HG03354 (cell line): ENCODE data around the gene SAAL1.
"Not testable (repeated sequence)": the region's sequence is repeated elsewhere in the genome, so short reads cannot be mapped to it uniquely, and the experiment has no call there.

Experiments used
- ATAC-seq: cut with Tn5 transposase; IDR thresholded peaks from one replicate; pipeline ENCODE4 v1.9.1; 2021; ENCODE audit warnings: mild to moderate bottlenecking; ENCODE audit not compliant: unreplicated experiment, poor library complexity, severe bottlenecking

SAAL1 gene, protein sequence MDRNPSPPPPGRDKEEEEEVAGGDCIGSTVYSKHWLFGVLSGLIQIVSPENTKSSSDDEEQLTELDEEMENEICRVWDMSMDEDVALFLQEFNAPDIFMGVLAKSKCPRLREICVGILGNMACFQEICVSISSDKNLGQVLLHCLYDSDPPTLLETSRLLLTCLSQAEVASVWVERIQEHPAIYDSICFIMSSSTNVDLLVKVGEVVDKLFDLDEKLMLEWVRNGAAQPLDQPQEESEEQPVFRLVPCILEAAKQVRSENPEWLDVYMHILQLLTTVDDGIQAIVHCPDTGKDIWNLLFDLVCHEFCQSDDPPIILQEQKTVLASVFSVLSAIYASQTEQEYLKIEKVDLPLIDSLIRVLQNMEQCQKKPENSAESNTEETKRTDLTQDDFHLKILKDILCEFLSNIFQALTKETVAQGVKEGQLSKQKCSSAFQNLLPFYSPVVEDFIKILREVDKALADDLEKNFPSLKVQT

DNA sequence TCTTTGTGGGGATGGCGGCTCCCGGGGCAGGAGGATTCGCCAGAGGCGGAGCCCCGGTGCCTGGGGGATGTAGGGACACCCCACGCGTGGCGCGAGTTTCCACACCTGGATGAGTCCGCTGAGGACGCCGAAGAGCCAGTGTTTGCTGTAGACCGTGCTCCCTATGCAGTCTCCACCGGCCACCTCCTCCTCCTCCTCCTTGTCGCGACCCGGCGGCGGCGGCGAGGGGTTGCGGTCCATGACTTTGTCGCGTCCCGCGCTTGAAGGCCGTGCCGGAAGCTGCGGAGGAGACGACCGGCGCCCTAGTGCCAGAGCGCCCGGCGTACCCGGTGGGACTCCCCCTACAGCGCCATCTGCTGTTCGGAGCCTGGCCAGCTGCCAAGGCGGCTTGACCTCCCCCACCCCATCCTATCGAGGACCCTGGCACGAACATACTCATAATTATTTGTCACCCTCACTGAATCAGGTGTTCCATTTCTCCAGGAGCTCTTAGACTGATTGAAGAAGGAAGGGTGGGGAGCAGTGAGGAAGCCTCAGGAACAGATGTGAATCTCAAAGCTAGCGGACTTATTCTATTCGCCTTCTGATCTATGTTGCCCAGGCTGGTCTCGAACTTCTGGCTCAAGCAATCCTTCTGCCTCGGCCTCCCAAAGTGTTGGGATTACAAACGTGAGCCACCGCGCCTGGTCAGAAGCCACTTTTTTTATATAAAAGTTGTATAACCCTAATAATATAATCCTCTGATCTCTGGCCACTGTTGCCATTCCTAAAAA lies at the start of gene SAAL1:
Gene SAAL1 (minus strand): TSS at position 281 of the 773 bp plus-strand sequence. CDS start 41 bp downstream, at position 240.
- peak; percentile 97 for ATAC-seq

DNA sequence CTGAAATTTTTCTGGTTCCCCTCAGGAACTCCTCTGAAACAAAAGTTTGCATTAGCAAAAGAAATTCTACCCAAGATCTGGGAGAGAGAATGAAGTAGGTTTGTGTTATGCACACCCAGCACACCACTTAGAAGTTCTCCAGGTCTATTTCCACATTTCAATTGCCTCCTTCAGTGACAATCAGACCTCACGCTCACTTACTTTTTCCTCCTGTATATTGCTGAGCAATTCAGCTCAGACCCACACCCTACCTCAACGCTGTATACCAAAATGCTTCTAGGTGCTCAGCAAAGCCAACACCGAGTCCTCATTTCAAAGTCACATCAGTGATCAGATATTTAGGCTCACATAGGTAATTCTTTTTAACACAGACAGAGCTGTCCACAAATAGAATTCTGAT lies 45.7 kb upstream of the SAAL1 start:
- ATAC-seq = no peak

GRCh38 chr11:18145837-18146236 lies 40.0 kb upstream of the SAAL1 start:
- ATAC-seq = no peak

DNA sequence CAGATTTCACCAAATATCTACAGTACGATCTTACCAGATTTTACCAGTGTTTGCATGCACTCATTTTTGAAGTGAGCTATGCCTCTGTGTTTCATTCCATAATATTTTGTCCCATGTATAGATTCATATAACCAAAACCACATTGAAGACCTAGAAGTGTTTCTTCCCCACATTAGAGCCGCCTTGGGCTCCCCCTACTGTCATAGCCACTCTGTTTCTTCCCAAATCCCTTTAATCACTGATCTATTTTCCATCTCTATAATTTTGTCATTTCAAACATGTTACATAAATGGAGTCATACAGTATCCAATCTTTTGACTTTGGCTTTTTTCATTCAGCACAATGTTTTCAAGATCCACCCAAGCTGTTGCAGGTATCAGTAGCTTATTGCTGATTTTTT lies 39.1 kb upstream of the SAAL1 start:
- no peak for ATAC-seq

GRCh38 chr11:18144243-18144642 lies 38.4 kb upstream of the SAAL1 start:
- ATAC-seq = no peak

DNA sequence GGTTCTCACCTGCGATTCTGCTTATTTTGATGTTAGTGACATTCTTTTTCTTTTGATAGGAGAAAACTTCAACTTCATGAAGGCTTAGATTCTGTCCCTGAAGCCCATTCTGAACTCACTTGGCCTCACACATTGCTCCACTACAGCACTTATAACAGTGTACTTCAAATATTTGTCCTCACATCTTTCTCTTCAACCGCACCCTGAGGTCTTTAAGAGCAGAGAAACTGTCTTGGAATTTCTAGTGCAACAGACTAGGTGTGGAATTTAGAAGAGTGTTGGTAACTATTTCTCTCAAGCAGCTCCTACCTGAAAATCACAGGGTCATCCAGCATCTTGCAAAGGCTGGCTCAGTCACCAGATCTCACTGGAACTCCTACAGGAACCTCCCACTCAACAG lies 34.3 kb upstream of the SAAL1 start:
- ATAC-seq = no peak

DNA sequence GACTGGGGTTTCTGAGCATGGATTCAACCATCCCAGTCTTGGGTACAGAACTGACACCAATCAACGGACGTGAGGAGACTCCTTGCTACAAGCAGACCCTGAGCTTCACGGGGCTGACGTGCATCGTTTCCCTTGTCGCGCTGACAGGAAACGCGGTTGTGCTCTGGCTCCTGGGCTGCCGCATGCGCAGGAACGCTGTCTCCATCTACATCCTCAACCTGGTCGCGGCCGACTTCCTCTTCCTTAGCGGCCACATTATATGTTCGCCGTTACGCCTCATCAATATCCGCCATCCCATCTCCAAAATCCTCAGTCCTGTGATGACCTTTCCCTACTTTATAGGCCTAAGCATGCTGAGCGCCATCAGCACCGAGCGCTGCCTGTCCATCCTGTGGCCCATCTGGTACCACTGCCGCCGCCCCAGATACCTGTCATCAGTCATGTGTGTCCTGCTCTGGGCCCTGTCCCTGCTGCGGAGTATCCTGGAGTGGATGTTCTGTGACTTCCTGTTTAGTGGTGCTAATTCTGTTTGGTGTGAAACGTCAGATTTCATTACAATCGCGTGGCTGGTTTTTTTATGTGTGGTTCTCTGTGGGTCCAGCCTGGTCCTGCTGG lies 31.4 kb upstream of the SAAL1 start:
- no peak for ATAC-seq

GRCh38 chr11:18135308-18135707 lies 29.4 kb upstream of the SAAL1 start:
- ATAC-seq = no peak

DNA sequence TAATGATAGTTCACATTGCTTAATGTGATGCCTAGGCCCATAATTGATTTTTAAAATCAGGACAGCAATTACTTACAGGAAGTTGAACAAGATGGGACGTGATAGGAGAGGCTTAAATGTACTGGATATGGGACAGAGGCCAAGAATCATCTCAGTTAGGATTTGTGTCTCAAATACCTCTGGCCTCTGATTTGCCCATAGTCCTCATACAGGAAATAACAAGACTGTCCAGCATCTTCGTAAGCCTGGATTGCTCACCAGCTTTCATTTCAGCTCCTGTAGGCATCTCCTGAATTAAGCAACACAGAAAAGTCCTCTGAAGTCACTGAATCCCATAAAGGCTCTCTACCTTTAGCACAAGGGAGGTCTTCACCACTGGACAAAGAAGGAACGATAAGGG lies 26.5 kb upstream of the SAAL1 start, which contains the start of gene MRGPRX3:
Gene MRGPRX3 (plus strand): TSS at position 231 of the 400 bp plus-strand sequence. CDS start 4,632 bp downstream, outside the sequence.
- no peak for ATAC-seq

DNA sequence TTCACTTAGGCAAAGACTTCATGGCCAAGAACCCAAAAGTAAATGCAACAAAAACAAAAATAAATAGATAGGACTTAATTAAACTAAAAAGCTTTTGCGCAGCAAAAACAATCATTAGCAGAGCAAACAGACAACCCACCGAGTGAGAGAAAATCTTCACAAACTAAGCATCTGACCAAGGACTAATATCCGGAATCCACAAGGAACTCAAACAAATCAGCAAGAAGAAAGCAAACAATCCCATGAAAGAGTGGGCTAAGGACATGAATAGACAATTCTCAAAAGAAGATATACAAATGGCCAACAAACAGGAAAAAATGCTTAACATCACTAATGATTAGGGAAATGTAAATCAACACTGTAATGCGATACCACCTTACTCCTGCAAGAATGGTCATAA lies 25.2 kb upstream of the SAAL1 start:
- ATAC-seq = not testable (repeated sequence)

- ATAC-seq = not testable (repeated sequence)
These were observed 15.5 kb upstream of the SAAL1 start for GRCh38 chr11:18121331-18121828.

DNA sequence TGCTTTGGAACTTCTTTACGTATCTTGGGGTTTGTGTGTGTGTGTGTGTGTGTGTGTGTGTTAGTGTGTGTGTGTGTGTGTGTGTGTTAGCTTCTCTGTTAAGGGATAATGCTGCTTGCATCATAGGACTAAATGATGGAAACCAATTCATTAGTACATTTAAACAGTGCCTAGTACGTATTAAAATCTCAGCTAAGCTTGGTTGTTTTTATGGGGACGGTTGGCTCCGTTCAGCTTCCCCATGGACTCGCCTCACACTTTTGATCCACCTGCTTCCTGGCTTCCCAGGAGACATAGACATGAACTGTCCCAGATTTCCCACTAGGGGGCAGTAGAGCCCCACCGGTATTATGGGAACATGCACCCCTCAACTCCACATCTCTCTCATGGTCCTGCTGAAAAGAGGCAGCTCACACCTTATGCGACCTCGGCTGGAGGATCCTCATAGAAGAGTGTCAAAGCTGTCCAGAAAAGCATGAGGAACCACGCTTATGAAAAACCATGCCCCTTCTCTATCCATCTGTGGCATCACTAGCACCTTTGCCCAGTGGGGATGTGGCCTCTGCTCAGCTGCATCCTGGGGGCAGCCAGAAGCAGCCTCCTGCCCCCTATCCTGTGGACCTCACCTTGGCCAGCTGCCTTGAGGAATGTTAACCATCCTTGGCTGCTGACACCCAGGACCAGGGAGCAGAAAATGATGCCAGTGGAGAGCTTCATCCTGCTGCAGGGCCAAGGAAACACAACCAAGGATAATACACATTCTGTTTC lies 9.7 kb upstream of the SAAL1 start:
- ATAC-seq = peak; percentile 89

- ATAC-seq = no peak
These were observed 5.1 kb upstream of the SAAL1 start for GRCh38 chr11:18111005-18111404.

- ATAC-seq = no peak
These were observed 2.4 kb upstream of the SAAL1 start for GRCh38 chr11:18108254-18108653.

- ATAC-seq = no peak
These were observed 806 bp upstream of the SAAL1 start for GRCh38 chr11:18106688-18107087.

DNA sequence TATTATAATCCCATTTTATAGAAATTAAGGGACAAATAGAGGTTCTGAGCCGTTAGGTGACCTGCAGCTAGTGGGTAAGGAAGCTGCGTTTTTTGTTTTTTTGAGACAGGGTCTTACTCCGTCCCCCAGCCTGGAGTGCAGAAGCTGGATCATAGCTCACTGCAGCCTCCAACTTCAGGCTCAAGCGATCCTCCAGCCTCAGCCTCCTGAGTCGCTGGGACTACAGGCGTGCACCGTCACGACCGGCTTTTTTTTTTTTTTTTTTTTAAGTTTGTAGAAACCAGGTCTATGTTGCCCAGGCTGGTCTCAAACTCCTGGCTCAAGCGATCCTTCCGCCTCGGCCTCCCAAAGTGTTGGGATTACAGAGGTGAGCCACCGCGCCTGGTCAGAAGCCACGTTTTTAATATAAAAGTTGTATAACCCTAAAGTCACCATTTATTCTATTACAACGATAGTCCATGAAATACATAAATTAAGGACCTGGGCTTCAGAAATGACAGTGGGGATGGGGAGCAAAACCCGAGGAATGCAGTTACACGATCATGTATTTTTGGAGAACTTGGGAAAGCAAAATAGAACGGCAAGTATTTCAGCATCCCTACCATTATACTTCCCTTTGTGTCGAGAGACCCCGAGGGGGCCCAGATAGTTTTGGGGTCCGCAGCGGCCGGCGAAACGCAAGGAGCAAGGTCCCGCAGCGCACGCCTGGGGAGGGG lies 638 bp downstream of the SAAL1 start:
- no peak for ATAC-seq

DNA sequence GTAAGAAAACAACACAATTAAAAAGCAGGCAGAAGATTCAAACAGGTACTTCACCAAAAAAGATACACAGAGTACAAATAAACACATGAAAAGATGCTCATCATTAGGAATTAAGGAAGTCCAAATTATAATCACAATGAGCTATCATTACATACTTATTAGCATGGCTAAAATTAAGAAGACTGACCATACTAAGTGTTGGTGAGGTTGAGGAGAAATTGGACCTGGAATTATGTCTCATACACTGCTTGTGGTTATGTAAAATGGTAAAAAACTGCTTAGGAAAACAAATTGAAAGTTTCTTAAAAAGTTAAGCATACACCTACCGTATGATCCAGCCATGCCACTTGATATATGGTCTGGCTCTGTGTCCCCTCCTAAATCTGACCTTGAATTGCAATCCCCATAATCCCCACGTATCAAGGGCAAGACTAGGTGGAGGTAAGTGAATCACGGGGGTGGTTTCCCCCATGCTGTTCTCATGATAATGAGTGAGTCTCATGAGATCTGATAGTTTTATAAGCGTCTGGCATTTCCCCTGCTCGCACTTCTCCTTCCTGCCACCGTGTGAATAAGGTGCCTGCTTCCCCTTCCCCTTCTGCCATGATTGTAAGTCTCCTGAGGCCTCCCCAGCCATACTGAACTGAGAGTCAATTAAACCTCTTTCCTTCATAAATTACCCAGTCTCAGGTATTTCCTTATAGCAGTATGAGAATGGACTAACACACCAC lies 4.8 kb downstream of the SAAL1 start:
- ATAC-seq = no peak

DNA sequence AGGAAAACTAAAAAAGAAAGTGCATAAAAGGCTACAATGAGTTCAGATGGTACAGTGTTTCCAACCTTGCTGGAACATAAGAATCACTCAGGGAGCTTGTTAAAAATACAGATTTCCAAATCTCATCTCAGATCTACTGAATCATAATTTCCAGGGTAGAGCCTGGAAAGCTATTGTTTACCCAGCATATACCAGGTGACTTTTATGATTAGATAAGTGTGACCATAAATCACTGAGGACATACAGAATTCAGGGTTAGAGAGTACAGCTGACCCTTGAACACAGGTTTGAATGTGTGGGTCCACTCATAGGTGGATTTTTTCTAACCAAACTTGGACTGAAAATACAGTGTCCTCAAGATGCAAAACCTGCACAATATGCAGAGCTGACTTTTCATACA lies 11.9 kb downstream of the SAAL1 start:
- ATAC-seq = no peak
